IPS-18a (cell line): ENCODE data around the gene CDK4.

Source experiments
- H3K27ac ChIP-seq: one replicate; pipeline ENCODE4 v1.5.1; 2013; ENCODE audit warnings: low read length
- H3K27me3 ChIP-seq: one replicate; pipeline ENCODE4 v1.6.1; 2013; ENCODE audit warnings: mild to moderate bottlenecking, low read length; ENCODE audit not compliant: control insufficient read depth, insufficient read depth
- H3K36me3 ChIP-seq: one replicate; pipeline ENCODE4 v1.6.1; 2013; ENCODE audit warnings: low read depth, low read length; ENCODE audit not compliant: control insufficient read depth
- H3K4me1 ChIP-seq: one replicate; pipeline ENCODE4 v1.6.1; 2013; ENCODE audit warnings: low read depth, low read length; ENCODE audit not compliant: control insufficient read depth
- H3K4me3 ChIP-seq: one replicate; pipeline ENCODE4 v1.5.1; 2013; ENCODE audit warnings: low read length
- H3K9ac ChIP-seq: one replicate; pipeline ENCODE4 v1.6.1; 2013; ENCODE audit warnings: mild to moderate bottlenecking, low read length, moderate library complexity
- H3K9me3 ChIP-seq: one replicate; pipeline ENCODE4 v1.6.1; 2013; ENCODE audit warnings: low read depth, low read length; ENCODE audit not compliant: control insufficient read depth

Gene CDK4

DNA sequence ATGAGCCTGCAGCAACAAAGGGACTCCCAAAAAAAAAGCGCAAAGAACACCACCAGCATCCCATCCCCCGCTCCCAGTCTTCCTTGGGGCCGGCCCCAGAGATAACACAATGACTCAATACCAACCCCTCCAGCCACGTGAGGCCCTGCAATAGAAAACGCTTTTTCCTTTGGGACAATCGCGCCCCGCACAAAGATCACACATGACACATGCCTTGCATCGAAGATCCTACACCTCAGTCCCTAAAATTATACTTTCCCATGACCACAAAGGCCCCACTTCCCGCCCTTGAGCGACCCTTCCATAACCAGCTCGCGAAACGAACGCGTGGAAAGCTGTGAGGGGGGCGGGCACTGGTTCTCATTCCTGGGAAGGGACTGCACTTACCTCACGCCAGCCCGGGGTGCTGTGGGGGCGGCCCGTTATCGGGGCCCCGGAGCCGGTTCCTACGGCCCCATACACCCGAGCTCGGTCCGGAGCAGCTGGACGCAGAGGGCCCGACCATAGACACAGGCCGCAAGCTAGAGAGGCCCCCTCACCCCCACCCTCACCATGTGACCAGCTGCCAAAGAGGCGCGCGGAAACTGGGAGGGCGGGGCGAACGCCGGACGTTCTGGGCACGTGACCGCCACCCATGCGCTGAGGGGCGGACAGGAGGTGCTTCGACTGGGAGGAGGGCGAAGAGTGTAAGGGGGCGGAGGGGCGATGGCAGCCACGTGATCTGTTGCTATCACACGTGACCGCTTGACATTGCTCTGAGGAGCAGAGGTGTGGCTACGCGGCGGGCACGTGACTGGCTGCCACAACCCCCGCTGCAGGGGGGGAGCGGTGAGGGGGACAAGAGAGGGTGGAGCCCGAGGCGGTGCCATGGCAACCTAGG, at the start of gene CDK4:
CDK4 (minus strand) TSS at position 523 of the 880 bp plus-strand sequence. CDS start 593 bp downstream, outside the sequence.
- Histone ChIP-seq H3K27me3 (peaks cover 35% of the 10 kb centered on the region), H3K9ac (peak within 1 kb of the TSS; percentile 100), H3K36me3 (peaks cover 33% of the 10 kb centered on the region), H3K4me3 (peak within 1 kb of the TSS; percentile 99), H3K27ac (peak within 1 kb of the TSS; percentile 88), H3K9me3 (no peaks in the 10 kb centered on the region), H3K4me1 (peaks cover 17% of the 10 kb centered on the region)

DNA sequence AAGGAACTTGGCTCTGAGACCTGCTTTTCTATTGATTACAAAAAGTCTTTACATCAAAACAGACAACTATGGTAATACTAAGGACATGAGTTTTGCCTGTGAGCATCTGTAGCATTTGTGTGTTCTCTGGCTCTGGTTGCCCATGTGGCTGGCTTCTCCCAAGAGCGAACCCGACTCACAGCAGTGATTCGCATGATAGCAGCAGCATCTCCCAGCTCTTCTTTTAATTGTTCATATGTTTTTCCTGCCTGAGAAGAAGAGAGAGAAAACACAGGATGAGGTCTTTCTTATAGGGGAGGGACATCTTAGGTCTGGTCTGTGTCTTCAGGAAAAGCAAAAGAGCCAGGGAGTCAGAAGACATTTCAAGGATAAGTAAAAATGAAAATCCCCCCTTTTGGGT, 48.9 kb upstream of the CDK4 start:
- no peaks in the 10 kb centered on the region for H3K9me3 ChIP-seq
- no peak overlapping the region for H3K4me3 ChIP-seq
- no peaks in the 10 kb centered on the region for H3K27me3 ChIP-seq
- no peaks in the 10 kb centered on the region for H3K4me1 ChIP-seq
- no peak overlapping the region for H3K27ac ChIP-seq
- peaks cover 17% of the 10 kb centered on the region for H3K36me3 ChIP-seq
- no peak overlapping the region for H3K9ac ChIP-seq

DNA sequence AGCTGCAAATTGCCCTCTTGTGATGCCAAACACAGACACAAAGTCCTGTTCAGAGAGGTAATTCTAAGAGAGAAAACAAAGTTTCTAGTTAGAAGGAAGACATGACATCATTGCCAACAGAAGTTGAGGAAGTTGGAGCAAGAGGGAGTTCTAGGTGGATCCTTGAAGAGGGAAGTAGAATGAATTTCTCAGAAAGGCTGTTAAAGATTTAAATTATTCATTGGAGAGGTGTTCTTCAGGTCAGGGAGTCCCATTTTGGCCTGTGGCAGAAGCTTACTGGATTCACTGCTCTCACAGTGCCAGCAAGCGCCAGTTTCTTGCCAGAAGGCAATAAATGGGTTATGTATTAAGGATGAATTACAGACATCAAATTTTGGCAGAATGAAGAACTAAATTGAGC, 45.8 kb upstream of the CDK4 start:
- Histone ChIP-seq H3K4me3 (no peak overlapping the region), H3K36me3 (peaks cover 33% of the 10 kb centered on the region), H3K9ac (no peak overlapping the region), H3K27ac (no peak overlapping the region), H3K27me3 (no peaks in the 10 kb centered on the region), H3K4me1 (no peaks in the 10 kb centered on the region), H3K9me3 (no peaks in the 10 kb centered on the region)

DNA sequence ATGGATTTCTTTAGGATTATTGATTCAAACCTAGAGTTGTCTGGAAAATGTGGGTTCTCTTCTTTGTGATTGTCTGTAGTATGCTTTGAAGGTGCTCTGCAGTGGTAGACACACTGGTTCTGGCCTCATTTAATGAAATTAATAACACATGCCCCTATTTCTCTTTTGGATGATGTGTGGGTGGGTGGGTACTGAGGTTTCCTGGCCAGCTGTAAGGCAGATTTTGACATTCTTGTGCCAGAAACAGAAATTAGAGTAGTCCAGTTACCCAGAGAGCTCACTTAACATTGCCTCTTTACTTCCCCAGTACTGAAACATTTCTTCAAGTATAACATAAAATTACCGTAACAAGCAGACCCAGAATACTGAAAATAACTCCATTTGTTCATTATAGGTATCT, 44.9 kb upstream of the CDK4 start:
- Histone ChIP-seq H3K9me3 (no peaks in the 10 kb centered on the region), H3K9ac (no peak overlapping the region), H3K4me1 (no peaks in the 10 kb centered on the region), H3K4me3 (no peak overlapping the region), H3K27ac (no peak overlapping the region), H3K36me3 (peaks cover 40% of the 10 kb centered on the region), H3K27me3 (no peaks in the 10 kb centered on the region)

DNA sequence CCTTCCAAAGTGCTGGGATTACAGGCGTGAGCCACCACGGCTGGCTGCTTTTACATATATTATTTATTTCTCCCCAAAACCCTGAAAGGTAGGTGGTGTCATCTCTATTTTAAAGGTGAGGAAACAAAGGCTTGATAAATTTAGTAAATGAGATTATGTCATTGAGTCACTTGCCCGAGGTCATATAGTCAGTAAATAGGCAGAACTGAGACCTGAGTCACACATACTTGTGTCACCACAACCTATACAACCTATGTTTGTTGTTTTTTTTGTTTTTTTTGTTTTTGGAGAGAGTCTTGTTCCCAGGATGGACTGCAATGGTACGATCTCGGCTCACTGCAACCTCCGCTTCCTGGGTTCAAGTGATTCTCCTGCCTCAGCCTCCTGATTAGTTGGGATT, 43.2 kb upstream of the CDK4 start:
- no peaks in the 10 kb centered on the region for H3K9me3 ChIP-seq
- H3K4me1 ChIP-seq: no peaks in the 10 kb centered on the region
- H3K4me3 ChIP-seq: no peak overlapping the region
- peaks cover 49% of the 10 kb centered on the region for H3K36me3 ChIP-seq
- no peak overlapping the region for H3K27ac ChIP-seq
- no peaks in the 10 kb centered on the region for H3K27me3 ChIP-seq
- H3K9ac ChIP-seq: no peak overlapping the region

DNA sequence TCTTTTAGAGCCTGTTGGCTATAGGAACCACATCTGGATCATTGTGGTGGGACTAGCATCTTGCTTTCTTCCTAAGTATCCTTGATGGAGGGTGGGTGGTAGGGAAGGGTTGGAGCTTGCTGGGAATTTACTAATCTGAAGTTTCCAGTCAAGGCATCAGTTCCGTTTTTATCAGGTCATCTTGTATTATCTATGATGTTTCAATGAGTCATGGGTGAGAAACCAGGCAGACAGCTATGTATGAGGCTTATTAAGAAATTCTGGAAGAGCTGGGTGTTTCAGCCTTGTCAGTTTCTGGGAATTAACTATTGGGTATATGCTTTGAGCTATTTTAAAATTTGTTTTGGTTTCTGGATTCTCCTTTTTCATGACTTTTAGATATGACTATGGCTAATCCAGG, 41.8 kb upstream of the CDK4 start:
- Histone ChIP-seq H3K4me3 (no peak overlapping the region), H3K27me3 (no peaks in the 10 kb centered on the region), H3K9ac (no peak overlapping the region), H3K36me3 (peaks cover 51% of the 10 kb centered on the region), H3K4me1 (no peaks in the 10 kb centered on the region), H3K27ac (no peak overlapping the region), H3K9me3 (no peaks in the 10 kb centered on the region)

DNA sequence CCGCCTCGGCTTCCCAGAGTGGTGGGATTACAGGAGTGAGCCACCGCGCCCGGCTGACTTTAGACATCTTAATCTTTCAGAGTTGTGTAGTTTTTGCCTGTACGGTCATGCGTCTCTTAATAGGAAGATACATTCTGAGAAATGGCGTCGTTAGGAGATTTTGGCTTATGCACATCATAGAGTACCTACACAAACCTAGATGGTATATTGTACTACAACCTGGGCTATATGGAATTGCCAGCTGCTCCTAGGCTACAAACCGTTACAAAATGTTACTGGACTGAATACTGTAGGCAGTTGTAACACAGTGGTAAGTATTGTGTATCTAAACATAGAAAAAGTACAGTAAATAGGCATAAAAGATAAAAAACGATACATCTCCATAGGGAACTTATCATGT, 31.8 kb upstream of the CDK4 start:
- H3K9me3 ChIP-seq: no peaks in the 10 kb centered on the region
- H3K27me3 ChIP-seq: no peaks in the 10 kb centered on the region
- no peak overlapping the region for H3K27ac ChIP-seq
- no peak overlapping the region for H3K9ac ChIP-seq
- no peaks in the 10 kb centered on the region for H3K4me1 ChIP-seq
- H3K4me3 ChIP-seq: no peak overlapping the region
- peaks cover 28% of the 10 kb centered on the region for H3K36me3 ChIP-seq

DNA sequence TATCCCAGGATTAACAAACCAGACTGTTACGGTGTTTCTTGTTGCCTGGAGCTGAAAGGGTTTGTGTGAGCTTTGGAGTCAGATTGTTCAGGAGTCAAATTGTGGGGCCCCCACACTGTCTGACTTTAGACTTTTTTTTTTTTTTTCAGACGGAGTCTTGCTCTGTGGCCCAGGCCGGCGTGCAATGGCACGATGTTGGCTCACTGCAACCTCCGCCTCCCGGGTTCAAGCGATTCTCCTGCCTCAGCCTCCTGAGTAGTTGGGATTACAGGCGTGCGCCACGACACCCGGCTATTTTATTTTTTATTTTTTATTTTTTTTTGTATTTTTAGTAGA, 31.3 kb upstream of the CDK4 start:
- no peak overlapping the region for H3K27ac ChIP-seq

DNA sequence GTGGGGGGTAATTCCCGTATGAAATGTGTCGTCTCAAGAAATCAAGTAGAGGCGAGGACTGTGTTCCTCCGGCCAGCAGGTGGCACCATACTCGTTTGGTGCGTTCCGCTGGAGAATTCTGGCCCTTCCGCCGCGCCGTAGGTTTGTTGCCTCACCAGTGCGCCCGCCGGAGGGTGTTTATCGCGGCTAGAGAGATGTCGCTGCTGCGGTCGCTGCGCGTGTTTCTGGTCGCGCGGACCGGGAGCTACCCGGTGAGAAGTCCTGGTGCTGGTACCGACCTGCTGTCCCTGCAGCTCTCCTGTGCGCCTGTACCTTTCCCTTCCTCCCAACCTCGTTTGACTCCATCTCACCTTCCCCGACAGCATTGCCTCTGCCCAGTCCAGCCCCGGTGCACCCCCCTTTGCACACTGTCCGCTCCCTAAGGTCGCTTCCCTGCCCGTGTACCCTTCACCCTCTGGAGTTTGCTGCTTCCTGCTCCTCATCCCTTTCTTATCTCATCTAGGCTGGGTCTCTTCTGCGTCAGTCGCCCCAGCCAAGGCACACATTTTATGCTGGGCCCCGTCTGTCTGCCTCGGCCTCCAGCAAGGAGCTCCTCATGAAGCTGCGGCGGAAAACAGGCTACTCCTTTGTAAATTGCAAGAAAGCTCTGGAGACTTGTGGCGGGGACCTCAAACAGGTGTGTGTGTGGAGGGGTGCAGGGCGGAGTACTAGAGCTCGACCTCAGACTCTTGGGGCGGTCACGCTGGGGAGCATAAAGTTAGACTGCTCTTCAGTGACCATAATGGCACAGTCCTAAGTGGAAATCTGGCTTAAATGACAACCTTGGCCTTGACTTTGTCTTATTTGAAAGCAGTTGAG, 30.7 kb upstream of the CDK4 start, which contains the start of gene TSFM:
TSFM (plus strand) TSS at position 180 of the 858 bp plus-strand sequence; CDS start at position 195, 15 bp downstream.
- H3K27ac ChIP-seq: peak within 1 kb of the TSS; percentile 34
- H3K36me3 ChIP-seq: peaks cover 22% of the 10 kb centered on the region
- peak within 1 kb of the TSS; percentile 99 for H3K4me3 ChIP-seq
- H3K9ac ChIP-seq: peak within 1 kb of the TSS; percentile 87
- no peaks in the 10 kb centered on the region for H3K4me1 ChIP-seq
- no peaks in the 10 kb centered on the region for H3K27me3 ChIP-seq
- H3K9me3 ChIP-seq: no peaks in the 10 kb centered on the region

More for the DNA sequence above, 31.3 kb upstream of the CDK4 start:
- peaks cover 26% of the 10 kb centered on the region for H3K36me3 ChIP-seq
- H3K4me3 ChIP-seq: peak overlapping the region; percentile 99
- H3K4me1 ChIP-seq: no peaks in the 10 kb centered on the region
- no peaks in the 10 kb centered on the region for H3K27me3 ChIP-seq
- H3K9ac ChIP-seq: peak overlapping the region; percentile 87
- H3K9me3 ChIP-seq: no peaks in the 10 kb centered on the region

DNA sequence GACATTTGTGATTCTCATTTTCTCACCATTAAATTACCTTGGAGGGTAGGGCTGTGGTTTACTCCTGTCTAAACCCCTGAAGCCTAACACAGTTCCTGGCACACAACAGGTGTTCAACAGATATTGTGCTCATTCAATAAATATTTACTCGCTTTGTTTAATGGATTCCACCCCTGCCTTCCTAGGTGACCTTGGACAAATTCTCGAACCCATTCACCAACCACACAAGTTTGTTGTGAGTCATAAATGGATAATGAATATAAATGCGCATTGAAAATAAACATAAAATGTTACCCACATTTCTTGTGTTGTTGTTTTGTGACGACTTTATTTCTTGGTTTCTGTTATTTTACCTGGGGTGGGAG, 30.1 kb upstream of the CDK4 start:
- Histone ChIP-seq H3K36me3 (peaks cover 18% of the 10 kb centered on the region), H3K9ac (no peak overlapping the region), H3K27me3 (no peaks in the 10 kb centered on the region), H3K9me3 (no peaks in the 10 kb centered on the region), H3K4me3 (peak overlapping the region; percentile 99), H3K4me1 (no peaks in the 10 kb centered on the region), H3K27ac (no peak overlapping the region)

DNA sequence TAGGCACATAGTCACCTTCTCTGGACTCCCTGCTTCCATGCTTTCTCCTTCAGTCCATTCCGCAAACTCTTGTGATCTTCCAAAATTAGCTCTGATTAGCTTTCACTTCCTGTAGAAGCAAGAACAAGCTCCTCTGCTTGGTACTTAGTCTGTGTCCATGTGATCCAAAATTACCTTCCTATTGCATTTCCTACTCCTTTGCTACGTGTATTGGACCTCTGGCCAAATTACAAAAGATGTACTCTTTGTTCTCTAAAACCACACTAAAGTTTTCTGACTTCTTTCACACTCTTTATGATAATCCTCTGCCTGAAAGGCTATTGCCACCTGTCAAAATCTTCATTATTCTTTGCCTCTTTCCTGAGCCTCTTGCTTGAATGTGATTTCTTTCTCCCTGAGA, 29.7 kb upstream of the CDK4 start:
- no peak overlapping the region for H3K9ac ChIP-seq
- no peaks in the 10 kb centered on the region for H3K27me3 ChIP-seq
- no peak overlapping the region for H3K4me3 ChIP-seq
- no peaks in the 10 kb centered on the region for H3K9me3 ChIP-seq
- H3K36me3 ChIP-seq: peaks cover 13% of the 10 kb centered on the region
- no peak overlapping the region for H3K27ac ChIP-seq
- H3K4me1 ChIP-seq: no peaks in the 10 kb centered on the region
